B cell (primary cell): ENCODE data around the gene ZC3H7B.

Source experiments
- CTCF ChIP-seq: fragments of 200-600 bp; IDR thresholded peaks from one replicate; pipeline ENCODE4 v1.8.0; 2022; ENCODE audit warnings: antibody characterized with exemption, mild to moderate bottlenecking
- EZH2 ChIP-seq: IDR thresholded peaks from 2 replicates; pipeline ENCODE4 v1.6.1; 2012; ENCODE audit warnings: borderline replicate concordance, low read depth, mild to moderate bottlenecking, moderate library complexity, low read length; ENCODE audit not compliant: insufficient read depth, poor library complexity, severe bottlenecking

GRCh38 chr22:41343300-41343699 is 42.0 kb downstream of the ZC3H7B start:
- no peak for TF ChIP-seq EZH2
- TF ChIP-seq CTCF: no peak
